Mucosa of descending colon (tissue), 3 donors: ENCODE data around the gene ANP32E. TPM values are rescaled to one million over a fixed set of nuclear protein-coding genes. Genes with fewer than 3 reads are reported as not detected.
"Not testable (repeated sequence)": the region's sequence is repeated elsewhere in the genome, so short reads cannot be mapped to it uniquely, and the experiment has no call there.

Experiments used
- ATAC-seq: fragments of 200-7000 bp; cut with Tn5 transposase; one replicate; pipeline ENCODE4 v1.9.1; 2020; ENCODE audit warnings: mild to moderate bottlenecking, moderate library complexity
- DNase-seq, 3 donors: peaks; one replicate each; pipeline ENCODE4 v3.0.0-alpha.2; 2020
- H3K36me3 ChIP-seq: fragments of 200-600 bp; one replicate; pipeline ENCODE4 v1.8.0; 2021; ENCODE audit warnings: low read depth, mild to moderate bottlenecking
- H3K4me1 ChIP-seq: fragments of 200-600 bp; one replicate; pipeline ENCODE4 v1.8.0; 2021; ENCODE audit warnings: low read depth, mild to moderate bottlenecking
- H3K4me3 ChIP-seq: fragments of 200-600 bp; one replicate; pipeline ENCODE4 v1.8.0; 2021; ENCODE audit warnings: mild to moderate bottlenecking
- H3K9me3 ChIP-seq: fragments of 200-600 bp; one replicate; pipeline ENCODE4 v1.8.0; 2021; ENCODE audit warnings: mild to moderate bottlenecking
- intact Hi-C, 2 donors: fragments of 100-400 bp; cut with DNase I in 1 of 2; cut with micrococcal nuclease in 1 of 2; formaldehyde crosslinking; loops; one replicate each; pipeline versions ENCODE4 v1.11.0 to v1.11.1; 2022; cut with DNase I, micrococcal nuclease
- total RNA-seq, 3 donors: library from RNA; stranded (reverse); fragmentation: NEBNext Ultra II Directional in 2 of 3; extraction: Animal tissue kit (Norgen Biotek cat#: 25700) in 2 of 3; gene quantifications; one replicate each; pipeline versions ENCODE4 v1.2.1 to v1.2.4, GENCODE V29; 2021 to 2023
- TF ChIP-seq, protein P1 (sequence below): fragments of 200-600 bp; IDR thresholded peaks from one replicate; pipeline ENCODE4 v1.8.0; 2022; ENCODE audit warnings: antibody characterized with exemption, mild to moderate bottlenecking
- donor health status: DM: no; HTN: no; CAD: no; lungs with moderate emphysema.
- donor health status: DM: no; HTN: no; CAD: no.
- donor health status: DM: no; HTN: yes; CAD: no.

The ANP32E gene
- total RNA-seq, 3 donors from 2014 or later, result 7.3 to 23.6 (median 19.4) TPM

DNA sequence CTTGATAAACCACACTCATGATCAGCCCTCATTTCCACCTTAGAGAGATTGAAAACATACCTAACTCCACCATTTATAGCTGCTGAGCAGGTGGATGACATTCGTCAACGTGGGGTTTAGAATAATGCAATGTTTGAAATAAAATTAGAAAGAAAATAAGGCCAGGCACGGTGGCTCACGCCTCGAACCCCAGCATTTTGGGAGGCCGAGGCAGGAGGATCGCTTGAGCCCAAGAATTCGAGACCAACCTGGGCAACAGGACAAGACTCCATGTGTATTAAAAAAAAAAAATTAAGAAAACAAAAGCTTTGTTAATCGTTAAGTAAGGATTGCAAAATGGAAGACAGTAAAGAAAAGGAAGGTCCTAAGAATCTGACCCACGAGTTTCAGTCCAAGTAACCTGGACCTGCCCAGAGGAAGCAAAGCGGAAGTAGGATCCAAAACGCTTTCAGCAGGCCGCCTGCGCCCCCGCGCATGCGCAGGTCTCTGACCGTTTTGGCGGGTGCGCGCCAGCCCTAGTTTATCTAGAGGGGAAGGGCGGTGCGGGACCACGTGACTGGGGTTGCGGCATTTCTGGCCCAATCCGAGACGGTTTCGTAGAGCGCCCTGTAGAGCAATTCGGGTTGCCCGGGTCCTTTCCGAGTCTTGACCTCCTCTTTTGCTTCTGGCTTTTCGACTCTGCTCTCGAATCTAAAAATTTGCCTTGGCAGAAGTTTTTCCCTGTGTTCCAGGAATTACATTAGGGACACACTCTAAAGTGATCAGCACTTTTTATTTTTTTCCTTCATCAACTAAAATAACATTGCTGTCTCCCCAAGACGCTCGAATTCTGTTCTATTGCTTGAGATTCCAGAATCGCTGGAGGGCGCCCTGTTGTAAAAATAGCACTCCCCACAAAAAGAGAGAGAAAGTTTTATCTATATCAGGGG lies 22.5 kb downstream of the ANP32E start:
- Histone ChIP-seq H3K4me1 (peaks cover 2% of the 10 kb centered on the region), H3K36me3 (no peaks in the 10 kb centered on the region), H3K9me3 (no peaks in the 10 kb centered on the region), H3K4me3 (no peak overlapping the region)
- ATAC-seq, result peak; percentile 99
- TF ChIP-seq, protein P1, sequence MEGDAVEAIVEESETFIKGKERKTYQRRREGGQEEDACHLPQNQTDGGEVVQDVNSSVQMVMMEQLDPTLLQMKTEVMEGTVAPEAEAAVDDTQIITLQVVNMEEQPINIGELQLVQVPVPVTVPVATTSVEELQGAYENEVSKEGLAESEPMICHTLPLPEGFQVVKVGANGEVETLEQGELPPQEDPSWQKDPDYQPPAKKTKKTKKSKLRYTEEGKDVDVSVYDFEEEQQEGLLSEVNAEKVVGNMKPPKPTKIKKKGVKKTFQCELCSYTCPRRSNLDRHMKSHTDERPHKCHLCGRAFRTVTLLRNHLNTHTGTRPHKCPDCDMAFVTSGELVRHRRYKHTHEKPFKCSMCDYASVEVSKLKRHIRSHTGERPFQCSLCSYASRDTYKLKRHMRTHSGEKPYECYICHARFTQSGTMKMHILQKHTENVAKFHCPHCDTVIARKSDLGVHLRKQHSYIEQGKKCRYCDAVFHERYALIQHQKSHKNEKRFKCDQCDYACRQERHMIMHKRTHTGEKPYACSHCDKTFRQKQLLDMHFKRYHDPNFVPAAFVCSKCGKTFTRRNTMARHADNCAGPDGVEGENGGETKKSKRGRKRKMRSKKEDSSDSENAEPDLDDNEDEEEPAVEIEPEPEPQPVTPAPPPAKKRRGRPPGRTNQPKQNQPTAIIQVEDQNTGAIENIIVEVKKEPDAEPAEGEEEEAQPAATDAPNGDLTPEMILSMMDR, result no peak
- DNase-seq, result peak; percentile 92 to 96 (median 95)
- intact Hi-C loops, result no loop called here

DNA sequence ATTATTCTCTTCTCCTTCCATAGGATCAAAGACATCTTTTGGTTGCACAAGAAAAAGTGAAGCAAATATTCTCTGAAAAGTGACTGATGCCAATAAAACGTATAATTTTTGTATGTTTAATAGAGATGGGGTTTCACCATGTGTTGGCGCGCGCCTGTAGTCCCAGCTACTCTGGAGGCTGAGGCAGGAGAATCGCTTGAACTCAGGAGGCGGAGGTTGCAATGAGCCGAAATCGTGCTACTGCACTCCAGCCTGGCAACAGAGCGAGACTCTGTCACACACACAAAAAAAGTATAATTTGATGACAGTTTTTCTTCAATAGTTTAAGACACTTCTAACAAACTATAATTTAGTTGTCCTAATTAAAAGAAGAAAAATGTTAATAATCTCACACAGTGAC lies 23.8 kb downstream of the ANP32E start:
- peaks cover 13% of the 10 kb centered on the region for H3K4me1 ChIP-seq
- intact Hi-C loops, result no loop called here
- H3K9me3 ChIP-seq, result no peaks in the 10 kb centered on the region
- TF ChIP-seq, protein P1, result no peak
- no peak for DNase-seq
- no peak overlapping the region for H3K4me3 ChIP-seq
- no peaks in the 10 kb centered on the region for H3K36me3 ChIP-seq
- no peak for ATAC-seq

DNA sequence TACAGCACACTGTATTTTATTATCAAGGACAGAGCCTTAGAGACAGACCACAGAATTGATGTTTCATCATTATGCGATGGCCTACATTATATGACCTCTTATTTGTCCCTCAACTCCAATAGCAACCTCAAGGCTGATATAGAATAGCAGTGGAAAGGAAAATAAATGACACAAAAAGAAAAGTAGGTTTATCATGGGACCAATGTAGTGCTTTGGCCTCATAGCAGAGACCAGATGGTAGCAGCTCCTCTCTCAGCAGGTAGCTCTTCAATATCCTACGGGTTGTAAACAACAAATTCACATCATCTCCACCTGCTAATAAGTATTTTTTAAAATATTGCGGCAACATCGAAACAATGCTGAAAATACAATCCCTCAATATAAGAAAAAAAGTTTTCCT lies 25.2 kb downstream of the ANP32E start:
- H3K4me1 ChIP-seq, result peaks cover 17% of the 10 kb centered on the region
- H3K36me3 ChIP-seq, result no peaks in the 10 kb centered on the region
- no peak overlapping the region for H3K4me3 ChIP-seq
- intact Hi-C loops, result no loop called here
- no peak for ATAC-seq
- no peak for DNase-seq
- TF ChIP-seq, protein P1, result no peak
- H3K9me3 ChIP-seq, result no peaks in the 10 kb centered on the region

DNA sequence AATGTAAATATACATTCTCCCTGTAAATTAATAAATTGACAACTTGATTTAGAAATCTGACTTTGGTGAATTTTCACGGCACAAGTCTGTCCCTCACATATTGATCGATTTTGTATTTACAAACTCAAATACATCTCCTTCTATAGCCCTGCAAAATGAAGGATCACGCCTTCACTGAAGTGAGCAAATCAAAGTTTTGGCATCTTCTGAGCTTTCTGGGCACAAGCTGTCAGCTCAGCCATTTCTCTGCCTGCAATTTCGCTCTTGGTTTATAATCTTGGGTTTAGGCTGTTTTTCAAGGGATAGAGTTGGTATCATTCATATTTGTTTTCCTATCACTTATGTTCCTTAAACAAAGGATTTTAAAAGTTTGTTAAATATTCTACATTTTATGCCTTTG lies 25.8 kb downstream of the ANP32E start:
- intact Hi-C loops, result no loop called here
- no peak for ATAC-seq
- H3K9me3 ChIP-seq, result no peaks in the 10 kb centered on the region
- peaks cover 17% of the 10 kb centered on the region for H3K4me1 ChIP-seq
- no peak overlapping the region for H3K4me3 ChIP-seq
- DNase-seq, result no peak
- TF ChIP-seq, protein P1, result no peak
- no peaks in the 10 kb centered on the region for H3K36me3 ChIP-seq

DNA sequence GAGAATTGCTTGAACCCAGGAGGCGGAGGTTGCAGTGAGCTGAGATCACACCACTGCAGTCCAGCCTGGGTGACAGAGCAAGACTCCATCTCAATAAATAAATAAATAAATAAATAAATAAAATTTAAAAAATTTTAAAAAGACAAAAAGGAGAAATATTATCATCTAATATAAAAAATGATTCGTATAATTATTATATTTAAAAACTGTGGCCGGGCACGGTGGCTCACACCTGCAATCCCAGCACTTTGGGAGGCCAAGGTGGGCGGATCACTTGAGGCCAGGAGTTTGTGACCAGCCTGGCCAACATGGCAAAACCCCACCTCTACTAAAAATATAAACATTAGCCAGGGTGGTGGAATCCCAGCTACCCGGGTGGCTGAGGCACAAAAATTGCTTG lies 27.5 kb downstream of the ANP32E start:
- H3K9me3 ChIP-seq, intact Hi-C loops, ATAC-seq, DNase-seq, H3K4me3 ChIP-seq, H3K36me3 ChIP-seq: not testable (repeated sequence)
- H3K4me1 ChIP-seq, result peaks cover 16% of the 10 kb centered on the region

DNA sequence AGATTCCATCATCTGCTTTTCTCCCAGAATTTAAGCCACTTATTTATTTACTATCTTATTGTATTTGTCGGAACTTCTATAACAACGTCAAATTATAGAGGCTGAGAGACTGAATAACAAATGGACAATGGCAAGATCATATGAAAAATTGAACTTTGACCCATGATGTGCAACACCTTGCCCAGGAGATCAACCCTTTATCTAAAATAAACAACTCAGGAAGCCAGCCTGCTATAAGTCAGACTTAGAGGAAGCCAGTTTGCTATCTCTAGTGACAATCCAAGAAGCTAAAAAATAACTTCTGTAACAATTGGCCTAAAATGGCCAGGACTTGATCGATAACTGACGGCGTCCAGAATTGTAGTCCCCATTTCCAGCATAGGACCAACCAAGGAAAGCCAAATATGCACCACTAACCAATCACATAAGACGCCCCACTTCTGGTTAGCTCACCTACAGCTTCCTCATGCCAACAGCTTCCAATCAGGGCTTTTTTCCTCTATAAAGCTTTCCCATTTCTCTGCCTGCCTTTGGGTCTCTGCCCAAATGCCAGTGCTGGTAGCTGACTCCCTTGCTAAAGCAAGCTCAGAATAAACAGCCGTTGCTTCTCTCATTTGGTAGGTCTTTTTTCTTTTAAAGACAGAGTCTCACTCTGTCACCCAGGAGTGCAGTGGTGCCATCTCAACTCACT lies 28.5 kb downstream of the ANP32E start:
- TF ChIP-seq, protein P1, result no peak
- Histone ChIP-seq H3K4me3 (no peak overlapping the region), H3K4me1 (peaks cover 14% of the 10 kb centered on the region), H3K9me3 (no peaks in the 10 kb centered on the region), H3K36me3 (no peaks in the 10 kb centered on the region)
- intact Hi-C loops, result no loop called here
- DNase-seq (no peak), ATAC-seq (peak; percentile 79)
